ENCODE measurements around the gene PRR33.

GRCh38 chr11:1860108-1860507 is 31.6 kb downstream of the PRR33 start:
- TF ChIP-seq POLR2AphosphoS5 (IDR thresholded peaks at IDR 0.05; ENCODE audit: low read depth, low read length): no peak
- TF ChIP-seq POLR2A (IDR thresholded peaks at IDR 0.05; ENCODE audit: low read depth, low read length): 0 out of 2 replicates have a peak, but pooled peaks have one; percentile 10
- TF ChIP-seq TAF1 (IDR thresholded peaks at IDR 0.05; ENCODE audit: low read depth, low read length): no peak
